Measurements from ENCODE around the gene DCLRE1B. TPM values are rescaled to one million over a fixed set of nuclear protein-coding genes. Genes with fewer than 3 reads are reported as not detected.

The DCLRE1B gene
- total and polyA plus RNA-seq, 4 donors: 0.82 to 6.6 (median 1.2) TPM

DNA sequence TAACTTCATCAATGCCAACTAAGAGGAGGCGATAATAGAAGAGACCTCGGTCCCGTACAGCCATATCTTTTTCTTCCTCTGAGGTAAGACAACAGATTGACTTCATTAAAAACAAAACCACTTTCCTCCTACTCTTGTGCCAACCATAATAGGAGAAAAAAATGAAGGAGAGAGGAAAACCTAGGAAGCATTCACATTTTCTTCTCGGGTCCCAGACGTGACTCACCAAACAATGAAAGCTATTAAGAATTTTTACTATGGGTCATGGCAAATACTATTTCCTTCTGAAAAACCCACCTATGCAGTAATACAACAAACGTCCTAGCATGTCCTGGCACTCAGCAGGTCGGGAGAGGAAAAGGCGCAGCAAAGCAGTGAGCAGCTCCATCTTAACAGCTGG lies 9.2 kb upstream of the DCLRE1B start (continued):
- no peak for TF ChIP-seq RAD21 (IDR thresholded peaks at IDR 0.05)
- TF ChIP-seq REST (IDR thresholded peaks at IDR 0.05): no peak
- no peak for TF ChIP-seq EGR1 (IDR thresholded peaks at IDR 0.05; ENCODE audit: low read depth in 2 of 2)
- no peak for TF ChIP-seq GABPA (IDR thresholded peaks at IDR 0.05 in 1 of 2, conservative IDR thresholded peaks at IDR 0.05 in 1 of 2)
- TF ChIP-seq YY1 (IDR thresholded peaks at IDR 0.05): no peak
- TF ChIP-seq FOXA2 (IDR thresholded peaks at IDR 0.05): no peak

DNA sequence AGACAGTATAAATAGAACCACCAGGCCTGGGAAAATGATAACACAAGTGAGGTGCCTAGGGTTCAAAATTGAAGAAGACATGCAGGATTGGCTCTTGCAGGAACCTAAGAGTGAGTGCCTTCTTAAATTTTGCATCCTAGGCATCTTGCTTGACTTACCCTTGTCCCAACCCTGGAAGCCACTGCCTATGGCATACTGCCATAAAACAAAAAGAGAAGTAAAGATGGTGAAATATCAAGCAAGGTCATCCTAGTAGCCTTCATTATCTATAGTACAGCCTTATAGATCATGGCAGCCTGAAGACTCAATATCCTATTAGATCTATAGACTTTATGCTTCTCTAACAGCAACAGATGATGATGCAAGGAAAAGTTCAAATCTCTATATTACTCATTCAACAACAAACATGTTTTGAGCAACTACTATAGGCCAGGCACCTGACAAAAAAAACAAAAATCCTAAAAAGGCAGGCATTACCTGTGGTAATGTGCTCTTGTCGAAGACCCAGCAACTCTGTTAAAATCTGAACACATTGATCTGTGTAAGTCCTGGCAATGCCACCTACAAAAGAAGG lies 6.8 kb upstream of the DCLRE1B start:
- Histone ChIP-seq H3K4me3 (ENCODE audit: low read depth in 1 of 3, low read length in 3 of 3) (no peak overlapping the region), H3K4me1 (ENCODE audit: control insufficient read depth in 4 of 4, insufficient read depth in 4 of 4, low read length in 3 of 4) (peaks cover 0 to 2% (median under 1%) of the 10 kb centered on the region in 4 donors), H3K9ac (ENCODE audit: low read depth in 1 of 2, low read length in 2 of 2) (no peak overlapping the region), H3K27me3 (ENCODE audit: control insufficient read depth in 4 of 4, insufficient read depth in 4 of 4, low read length in 3 of 4) (no peaks in the 10 kb centered on the region), H3K36me3 (ENCODE audit: control insufficient read depth in 4 of 4, insufficient read depth in 3 of 4, low read depth in 1 of 4, low read length in 3 of 4) (peaks cover 10 to 42% (median 31%) of the 10 kb centered on the region in 4 donors), H3K27ac (ENCODE audit: low read depth in 1 of 2, low read length in 2 of 2) (no peak overlapping the region), H3K9me3 (ENCODE audit: control insufficient read depth in 4 of 4, low read length in 3 of 4) (no peaks in the 10 kb centered on the region)
- TF ChIP-seq CTCF (IDR thresholded peaks at IDR 0.05; ENCODE audit: low read depth, low read length, missing input control) (no peak), REST (IDR thresholded peaks at IDR 0.05) (no peak), RAD21 (IDR thresholded peaks at IDR 0.05) (no peak), SP1 (IDR thresholded peaks at IDR 0.05) (no peak), HNF4G (IDR thresholded peaks at IDR 0.05) (no peak), GABPA (IDR thresholded peaks at IDR 0.05 in 1 of 2, conservative IDR thresholded peaks at IDR 0.05 in 1 of 2) (no peak), YY1 (IDR thresholded peaks at IDR 0.05) (no peak), NR2F2 (IDR thresholded peaks at IDR 0.05) (no peak), HNF4A (conservative IDR thresholded peaks at IDR 0.05) (no peak), FOXA1 (IDR thresholded peaks at IDR 0.05) (no peak), EGR1 (IDR thresholded peaks at IDR 0.05; ENCODE audit: low read depth in 2 of 2) (no peak), FOXA2 (IDR thresholded peaks at IDR 0.05) (no peak)
- TF ChIP-seq, protein P1, sequence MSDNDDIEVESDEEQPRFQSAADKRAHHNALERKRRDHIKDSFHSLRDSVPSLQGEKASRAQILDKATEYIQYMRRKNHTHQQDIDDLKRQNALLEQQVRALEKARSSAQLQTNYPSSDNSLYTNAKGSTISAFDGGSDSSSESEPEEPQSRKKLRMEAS (IDR thresholded peaks at IDR 0.05): no peak
- TF ChIP-seq, protein P2, sequence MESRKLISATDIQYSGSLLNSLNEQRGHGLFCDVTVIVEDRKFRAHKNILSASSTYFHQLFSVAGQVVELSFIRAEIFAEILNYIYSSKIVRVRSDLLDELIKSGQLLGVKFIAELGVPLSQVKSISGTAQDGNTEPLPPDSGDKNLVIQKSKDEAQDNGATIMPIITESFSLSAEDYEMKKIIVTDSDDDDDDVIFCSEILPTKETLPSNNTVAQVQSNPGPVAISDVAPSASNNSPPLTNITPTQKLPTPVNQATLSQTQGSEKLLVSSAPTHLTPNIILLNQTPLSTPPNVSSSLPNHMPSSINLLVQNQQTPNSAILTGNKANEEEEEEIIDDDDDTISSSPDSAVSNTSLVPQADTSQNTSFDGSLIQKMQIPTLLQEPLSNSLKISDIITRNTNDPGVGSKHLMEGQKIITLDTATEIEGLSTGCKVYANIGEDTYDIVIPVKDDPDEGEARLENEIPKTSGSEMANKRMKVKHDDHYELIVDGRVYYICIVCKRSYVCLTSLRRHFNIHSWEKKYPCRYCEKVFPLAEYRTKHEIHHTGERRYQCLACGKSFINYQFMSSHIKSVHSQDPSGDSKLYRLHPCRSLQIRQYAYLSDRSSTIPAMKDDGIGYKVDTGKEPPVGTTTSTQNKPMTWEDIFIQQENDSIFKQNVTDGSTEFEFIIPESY (IDR thresholded peaks at IDR 0.05): no peak
- no peak for DNase-seq (ENCODE audit: low spot score)
- WGBS: 95% methylated on average over 1 of the region's 1 CpG

All from liver (tissue), 9 donors.